Endothelial cell of hepatic sinusoid (primary cell): ENCODE data around the gene COL9A2.

Source experiments
- in situ Hi-C: cut with HindIII; loops from 2 replicates; pipeline ENCODE4 v1.10.0; 2017; ENCODE audit warnings: low sequenced_read_pairs

COL9A2 gene

GRCh38 chr1:40266786-40267535, 50.1 kb downstream of the COL9A2 start:
- in situ Hi-C loops = no loop called here

DNA sequence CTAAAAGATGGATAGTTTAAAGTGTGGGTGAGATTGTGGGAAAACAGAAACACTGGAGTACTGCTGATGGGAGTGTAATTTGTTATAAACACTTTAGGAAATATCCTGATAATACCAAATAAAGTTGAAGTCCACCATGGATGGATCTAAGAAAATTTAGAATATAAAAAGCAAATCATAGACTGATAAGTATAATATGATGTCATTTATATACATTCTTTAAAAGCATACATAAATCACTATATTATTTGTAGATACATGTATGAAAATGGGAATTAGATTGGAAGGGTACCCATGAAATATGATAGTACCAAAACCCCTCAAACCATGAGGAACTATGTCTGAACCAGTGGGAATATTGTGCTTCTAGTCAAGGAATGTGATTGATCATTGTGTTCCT, 51.2 kb downstream of the COL9A2 start:
- in situ Hi-C loops = no loop called here

GRCh38 chr1:40265298-40265697, 51.8 kb downstream of the COL9A2 start:
- in situ Hi-C loops = no loop called here

DNA sequence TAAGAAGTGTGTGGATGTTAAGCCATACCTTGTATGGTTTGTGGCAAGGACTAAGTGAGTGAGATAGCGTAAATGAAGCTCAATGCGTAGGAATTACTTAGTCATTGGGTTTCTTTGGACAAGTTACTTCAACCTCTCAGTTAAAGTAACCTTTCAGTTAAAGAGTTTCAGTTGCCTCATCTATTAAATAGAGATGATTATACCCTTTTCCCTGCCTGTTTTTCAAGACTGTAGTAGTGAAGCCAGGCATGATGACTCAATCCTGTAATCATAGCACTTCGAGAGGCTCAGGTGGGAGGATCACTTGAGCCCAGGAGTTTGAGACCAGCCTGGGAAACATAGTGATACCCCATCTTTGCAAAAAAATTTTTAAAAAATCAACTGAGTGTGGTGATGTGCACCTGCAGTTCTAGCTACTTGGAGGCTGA, 52.7 kb downstream of the COL9A2 start:
- in situ Hi-C loops = no loop called here

DNA sequence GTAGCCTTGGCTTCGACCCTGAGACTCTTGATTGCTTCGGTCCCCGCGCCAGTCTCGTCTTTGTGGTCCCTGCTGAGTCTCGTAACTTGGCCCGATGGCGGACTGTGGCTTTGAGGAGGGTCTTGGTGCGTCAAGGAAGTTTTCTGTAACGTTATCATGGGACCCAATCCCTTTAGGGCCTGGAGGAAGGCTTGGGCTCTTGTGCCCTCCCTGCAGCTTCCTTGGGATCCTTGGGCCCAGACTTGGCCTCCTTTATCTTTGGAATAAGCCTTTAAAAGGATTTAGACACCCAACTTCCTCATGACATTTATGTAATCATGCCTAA, 58.7 kb downstream of the COL9A2 start:
- in situ Hi-C loops = no loop called here

DNA sequence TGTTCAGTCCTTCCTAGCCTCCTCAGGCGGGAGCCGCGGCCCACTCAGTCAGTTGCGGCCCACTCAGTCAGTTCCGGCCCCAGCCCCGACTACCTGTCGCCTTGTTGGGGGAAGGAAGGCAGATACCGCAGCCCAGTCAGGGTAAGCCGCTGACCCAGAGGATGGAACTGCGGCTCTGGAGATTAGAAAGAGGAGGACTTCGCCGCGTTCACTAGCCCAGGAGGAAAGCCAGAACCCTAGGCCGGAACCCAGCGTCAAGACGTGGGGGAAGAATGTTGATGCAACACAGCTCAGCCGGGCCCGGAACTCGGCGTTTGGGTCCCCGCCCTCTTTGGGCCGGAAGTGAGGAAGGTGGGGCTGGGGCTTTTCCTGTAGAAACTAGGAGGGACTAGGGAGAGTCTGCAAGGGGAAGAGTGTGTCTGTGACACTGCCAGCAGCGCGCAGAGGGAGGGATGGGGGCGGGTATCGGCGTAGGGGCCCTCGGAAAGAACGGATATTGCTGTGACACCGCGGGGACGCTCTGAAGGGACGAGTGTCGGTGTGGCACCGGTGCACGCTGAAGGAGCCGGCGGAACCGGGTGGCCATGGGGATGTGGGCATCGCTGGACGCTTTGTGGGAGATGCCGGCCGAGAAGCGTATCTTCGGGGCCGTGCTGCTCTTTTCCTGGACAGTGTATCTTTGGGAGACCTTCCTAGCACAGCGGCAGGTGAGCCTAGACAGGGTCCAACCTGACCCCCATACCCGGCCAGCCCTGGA, 59.2 kb downstream of the COL9A2 start, which contains the start of gene ZMPSTE24:
TSS of gene ZMPSTE24 (plus strand) at position 549 of the 757 bp plus-strand sequence. CDS start at position 585, 36 bp downstream.
- in situ Hi-C loops = no loop called here

DNA sequence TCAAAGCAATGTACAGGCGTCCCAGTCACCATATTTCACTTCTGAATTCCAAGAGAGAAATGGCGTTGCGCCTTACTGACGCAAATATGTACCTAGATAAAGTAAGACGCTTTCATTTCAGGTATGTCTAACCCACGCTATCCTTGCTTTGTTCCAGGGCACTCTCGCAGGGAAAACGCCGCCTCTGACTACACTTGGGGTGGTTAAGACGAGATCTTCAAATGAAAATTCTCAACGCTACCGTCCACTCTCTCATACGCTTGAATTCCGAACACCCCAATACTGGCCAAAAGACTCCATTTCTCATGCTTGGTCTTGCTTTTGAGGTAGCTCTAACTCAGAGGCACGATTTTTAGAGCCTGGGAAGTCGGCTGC, 59.8 kb downstream of the COL9A2 start:
- in situ Hi-C loops = no loop called here

DNA sequence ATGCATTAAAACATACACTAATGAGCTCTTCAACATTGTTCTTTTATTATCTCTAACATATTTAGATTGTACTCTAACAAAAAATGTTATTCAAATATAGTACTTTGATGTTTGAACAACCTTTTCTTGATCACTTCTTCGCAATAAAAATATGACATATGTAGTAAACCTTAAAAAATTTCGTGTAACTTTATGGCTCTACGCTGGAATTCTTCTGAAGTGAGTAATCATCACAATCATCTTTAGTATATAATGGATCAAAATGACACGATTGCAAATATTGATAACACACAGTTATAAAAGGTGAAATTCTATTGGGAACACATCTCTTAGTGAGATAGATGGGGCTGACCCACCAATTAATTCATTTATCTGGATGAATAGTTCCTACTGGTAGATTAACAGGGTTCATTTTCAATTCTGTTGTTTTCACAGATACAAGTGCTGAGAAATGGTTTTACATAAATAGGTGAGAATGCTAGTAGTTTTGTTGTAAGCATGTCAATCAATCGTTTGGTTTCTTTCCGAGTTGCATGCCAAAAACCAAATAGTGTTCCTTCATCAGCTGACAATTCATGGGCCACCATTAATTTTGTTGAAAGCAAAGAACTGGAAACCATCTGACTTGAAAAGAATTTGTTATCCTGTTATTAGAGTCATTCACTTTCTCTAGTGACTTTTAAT, 60.5 kb downstream of the COL9A2 start:
- in situ Hi-C loops = no loop called here

DNA sequence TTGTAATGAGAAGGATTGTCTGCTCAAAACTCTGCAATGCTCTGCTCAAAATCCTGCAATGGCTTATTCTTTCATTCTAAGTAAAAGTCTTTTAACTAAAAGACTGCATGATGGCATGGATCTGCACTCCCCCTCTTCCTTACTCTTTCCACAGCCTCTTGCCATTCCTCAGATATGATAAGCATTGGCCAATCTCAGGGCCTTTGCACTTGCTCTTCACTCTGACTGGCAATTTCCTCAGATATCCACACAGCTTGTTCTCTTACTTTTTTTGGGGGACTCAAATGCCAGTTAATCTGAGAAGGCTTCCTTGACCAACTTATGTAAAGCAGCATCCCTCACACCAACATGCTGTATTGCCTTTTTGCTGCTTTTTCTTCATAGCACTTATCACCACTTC, 61.9 kb downstream of the COL9A2 start:
- in situ Hi-C loops = no loop called here

DNA sequence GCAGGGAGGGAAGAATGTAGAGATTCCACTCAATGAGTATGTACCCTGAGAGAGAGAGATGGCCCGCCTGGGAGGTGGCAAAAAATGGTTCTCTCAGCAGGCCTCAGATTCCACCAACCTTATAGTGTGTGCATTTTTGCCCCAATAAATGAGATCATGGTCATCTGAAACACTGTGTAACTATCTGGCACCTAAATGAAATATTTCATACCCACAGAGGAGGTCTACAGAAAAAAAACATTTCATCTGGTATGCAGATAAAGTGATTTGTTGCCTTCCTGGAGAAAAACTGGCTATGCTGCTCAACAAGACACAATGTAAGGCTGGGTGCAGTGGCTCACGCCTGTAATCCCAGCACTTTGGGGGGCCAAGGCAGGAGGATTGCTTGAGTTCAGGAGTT, 64.5 kb downstream of the COL9A2 start:
- in situ Hi-C loops = no loop called here

DNA sequence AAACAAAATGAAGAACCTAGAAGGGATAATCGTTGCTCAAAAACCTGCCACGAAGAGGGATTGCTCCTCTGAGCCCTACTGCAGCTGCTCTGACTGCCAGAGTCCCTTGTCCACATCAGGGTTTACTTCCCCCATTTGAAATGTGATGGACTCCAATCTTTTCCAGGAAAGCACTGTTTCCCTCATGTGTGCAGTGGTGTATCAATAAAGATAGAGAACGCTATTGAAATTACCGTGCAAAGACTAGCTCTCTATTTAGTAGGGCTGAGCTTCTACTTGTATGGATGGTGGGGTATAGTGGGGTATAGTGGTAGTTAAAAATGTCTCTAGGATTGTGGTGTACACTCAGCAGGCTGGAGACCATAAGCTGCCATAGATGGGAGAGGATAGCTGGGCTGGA, 65.6 kb downstream of the COL9A2 start:
- in situ Hi-C loops = no loop called here
